HG03039 (cell line): Measurements from ENCODE around the gene PBX1.

ENCODE experiments used
- ATAC-seq: cut with Tn5 transposase; IDR thresholded peaks from one replicate; pipeline ENCODE4 v1.9.1; 2021; ENCODE audit warnings: mild to moderate bottlenecking, moderate library complexity; ENCODE audit not compliant: unreplicated experiment

The PBX1 gene

DNA sequence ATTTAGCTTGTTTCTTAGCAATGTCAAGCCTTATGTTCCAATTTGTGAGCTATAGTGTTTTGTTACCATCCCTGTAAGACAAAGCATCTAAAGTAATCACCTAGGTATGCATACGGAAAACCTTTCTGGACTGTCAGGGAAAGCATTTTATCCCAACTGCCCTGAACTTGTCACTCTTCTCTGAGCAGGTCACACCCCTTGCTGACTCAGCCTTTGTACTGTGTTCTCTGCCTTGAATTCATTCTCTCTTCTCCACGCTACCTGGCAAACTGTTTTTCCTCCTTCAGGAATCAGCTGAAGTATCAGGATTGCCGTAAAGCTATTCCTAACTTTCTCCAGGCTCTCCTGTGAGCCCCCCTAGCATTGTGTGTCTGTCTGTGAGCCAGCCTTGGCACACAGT is 54.2 kb downstream of the PBX1 start:
- ATAC-seq: no peak

GRCh38 chr1:164614316-164614715 is 55.3 kb downstream of the PBX1 start:
- ATAC-seq: no peak

DNA sequence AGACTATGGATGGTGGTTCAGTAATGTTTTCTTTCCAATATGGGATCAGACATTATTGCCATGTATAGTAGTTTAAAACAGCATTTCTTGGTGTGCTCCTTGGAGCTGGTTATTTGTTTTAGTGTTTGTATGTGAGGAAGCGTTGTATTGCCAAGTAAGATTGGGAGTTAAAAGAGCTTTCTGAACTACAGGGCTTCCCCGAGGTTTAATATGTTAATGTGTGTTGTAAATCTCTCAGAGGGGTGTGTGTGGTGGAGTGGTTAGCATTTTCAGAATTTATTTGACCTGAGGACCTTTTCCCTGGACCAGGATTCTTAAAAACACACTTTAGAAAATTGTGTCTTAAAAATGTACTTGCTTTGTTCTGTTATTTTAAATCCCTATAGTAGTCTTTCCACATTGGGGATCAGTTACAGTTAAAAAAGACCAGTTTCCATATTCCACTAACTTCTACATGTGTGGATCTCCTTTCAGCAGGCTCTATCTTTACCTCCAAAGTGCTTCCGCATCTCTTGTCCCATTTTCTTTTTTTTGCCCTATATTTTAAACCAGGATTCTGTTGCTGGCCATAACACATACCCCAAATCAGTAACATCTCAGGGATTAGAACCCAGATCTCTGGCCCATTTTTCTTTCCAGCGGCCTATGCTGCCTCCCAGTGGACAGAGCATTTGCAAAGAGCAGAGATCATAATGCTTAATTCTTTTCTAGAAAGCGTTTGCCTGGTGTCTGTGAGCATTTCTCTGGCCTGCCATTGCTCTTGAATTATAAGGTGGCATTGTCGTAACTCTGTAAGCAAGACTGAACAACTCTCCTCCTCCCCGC is 58.6 kb downstream of the PBX1 start:
- ATAC-seq: no peak

GRCh38 chr1:164618202-164618564 is 59.2 kb downstream of the PBX1 start:
- ATAC-seq: no peak

GRCh38 chr1:164619006-164619784 is 60.2 kb downstream of the PBX1 start:
- ATAC-seq: no peak

- no peak for ATAC-seq
Observed at GRCh38 chr1:164622068-164622845, 63.3 kb downstream of the PBX1 start.

DNA sequence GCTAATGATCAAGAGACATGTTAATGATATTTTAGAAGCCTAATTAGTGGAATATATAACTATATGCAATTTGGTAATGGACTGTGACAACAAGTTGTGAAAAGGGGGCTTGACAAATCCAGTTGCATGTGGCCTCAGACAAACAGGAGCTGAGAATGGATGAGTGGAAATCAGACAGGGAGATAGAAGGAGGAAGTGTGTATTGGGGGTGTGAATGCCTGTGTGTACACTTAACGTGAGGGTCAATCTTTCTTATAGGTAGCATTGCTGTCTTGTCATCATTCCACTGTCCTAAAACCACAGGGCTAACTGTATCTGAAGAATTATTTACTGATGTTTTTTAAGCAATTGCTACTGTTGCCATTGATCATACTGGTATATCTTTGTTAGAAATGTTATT is 64.8 kb downstream of the PBX1 start:
- ATAC-seq: no peak

DNA sequence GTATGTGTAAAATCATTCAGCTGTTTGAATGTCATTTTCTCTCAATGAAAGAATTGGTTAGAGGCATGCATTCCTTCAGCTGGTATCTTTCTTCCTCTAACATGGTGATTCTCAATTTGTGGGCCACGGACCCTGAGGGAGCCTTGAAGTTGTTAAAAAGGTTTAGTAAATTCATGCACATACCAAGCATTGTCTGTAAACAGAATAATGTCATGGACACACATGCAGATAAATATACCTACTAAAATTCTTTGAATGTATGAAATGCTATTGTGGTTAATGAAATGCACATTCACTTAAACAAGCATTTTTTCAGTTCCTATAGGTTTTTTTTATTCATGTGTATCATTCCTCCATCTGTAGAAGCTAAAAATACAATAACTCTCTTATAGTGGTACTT is 65.4 kb downstream of the PBX1 start:
- no peak for ATAC-seq

DNA sequence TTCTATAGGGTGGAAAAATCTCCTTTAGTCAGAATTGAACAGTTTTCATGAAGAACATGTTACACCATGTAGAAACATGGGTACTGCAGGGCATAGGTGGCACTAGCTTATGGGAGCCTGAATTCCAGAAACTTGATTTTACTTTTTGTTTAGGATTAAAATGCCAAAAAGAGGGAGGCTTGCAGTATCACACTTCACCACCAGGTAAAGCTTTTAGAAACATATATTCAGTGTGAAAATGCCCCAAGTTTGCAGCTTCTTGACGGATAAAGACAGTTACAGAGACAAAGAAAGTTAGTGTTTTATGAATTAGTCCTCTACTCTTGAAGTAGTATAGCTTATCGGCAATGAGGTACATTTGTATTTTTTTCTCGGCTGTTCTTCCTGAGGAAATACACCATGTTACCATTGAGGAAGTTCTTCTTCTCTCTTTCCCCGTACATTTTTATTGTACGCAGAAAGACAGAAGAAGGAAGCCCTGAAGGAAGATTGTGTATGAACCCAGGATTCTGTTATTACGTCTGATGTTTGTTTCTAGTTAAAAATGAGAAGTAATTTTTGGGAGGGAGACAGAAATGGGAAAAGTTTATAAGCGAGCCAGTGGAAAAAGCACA is 66.1 kb downstream of the PBX1 start:
- no peak for ATAC-seq

GRCh38 chr1:164628772-164629171 is 69.8 kb downstream of the PBX1 start:
- no peak for ATAC-seq

DNA sequence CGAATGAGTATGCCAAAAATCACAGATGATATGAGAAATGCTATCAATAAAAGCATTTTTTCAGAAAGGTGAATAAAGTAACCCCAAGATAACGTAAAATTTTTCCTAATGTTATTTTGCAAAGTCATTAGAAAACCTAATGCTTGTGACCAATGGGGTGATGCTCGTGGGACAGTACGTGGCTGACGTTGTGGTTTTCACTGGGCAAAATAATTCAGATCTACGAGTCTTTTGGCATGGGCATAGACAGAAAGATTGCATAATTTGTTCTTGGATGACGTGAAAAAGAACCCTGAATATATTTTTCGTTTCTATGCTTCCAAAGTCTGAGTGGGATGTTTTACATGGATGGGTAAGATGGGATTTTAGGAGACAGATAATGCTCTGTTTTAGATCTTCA is 71.0 kb downstream of the PBX1 start:
- ATAC-seq: no peak

DNA sequence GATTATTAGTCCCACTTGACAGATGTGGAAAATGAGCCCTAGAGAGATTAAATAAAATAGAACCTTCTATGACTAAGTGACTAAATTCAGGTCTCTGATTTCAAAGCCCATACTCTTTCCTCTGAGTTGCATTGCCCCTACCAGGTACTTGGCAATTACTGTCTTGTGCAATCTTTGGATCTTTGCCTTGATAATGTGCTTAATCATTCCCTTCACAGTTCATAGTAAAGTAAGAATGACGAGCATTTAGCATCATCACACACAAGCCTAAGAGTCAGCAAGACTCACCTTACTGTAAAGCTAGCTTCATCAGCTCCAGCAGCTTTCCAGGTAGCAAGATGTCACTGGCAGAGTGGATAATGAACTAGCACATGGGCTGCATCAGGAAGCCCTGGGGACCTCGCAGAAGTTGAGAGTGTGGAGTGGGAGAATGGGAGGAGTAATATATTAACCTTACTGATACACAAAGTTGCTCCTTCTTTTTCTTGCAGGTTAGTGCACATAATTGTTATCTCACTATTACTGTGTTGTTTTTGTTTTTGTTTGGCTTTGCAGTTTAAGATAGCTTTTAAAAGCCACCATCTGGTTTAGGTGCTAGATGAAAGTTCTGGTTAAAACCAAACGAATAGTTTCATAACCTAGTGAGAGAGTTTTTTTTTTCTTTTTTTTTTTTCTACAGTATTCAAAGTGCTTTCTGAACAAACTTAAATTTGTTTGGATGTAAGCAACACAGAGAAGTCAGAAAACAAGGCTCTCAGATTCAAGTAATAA is 71.8 kb downstream of the PBX1 start:
- ATAC-seq: no peak

- ATAC-seq: no peak
Observed at GRCh38 chr1:164631751-164632150, 72.8 kb downstream of the PBX1 start.

DNA sequence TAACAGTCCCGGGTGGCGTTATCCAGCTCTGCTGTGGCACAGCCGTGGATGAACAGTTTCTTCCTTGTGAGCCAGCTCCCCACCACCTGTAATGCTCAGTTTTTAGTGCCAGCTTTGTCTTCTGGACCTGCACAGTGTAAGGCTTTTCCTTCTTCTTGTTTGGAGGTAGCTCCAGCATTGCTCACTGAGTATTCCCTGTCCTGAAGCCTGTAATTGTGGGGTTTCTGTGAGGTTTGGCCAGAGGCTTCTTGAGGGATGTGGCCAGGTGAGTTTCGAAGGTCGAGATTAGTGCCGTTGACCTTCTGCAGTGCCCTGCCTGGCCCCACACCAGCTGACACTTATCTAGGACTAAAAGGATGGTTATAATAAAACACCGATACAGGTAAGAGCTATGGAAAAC is 75.0 kb downstream of the PBX1 start:
- ATAC-seq: no peak

DNA sequence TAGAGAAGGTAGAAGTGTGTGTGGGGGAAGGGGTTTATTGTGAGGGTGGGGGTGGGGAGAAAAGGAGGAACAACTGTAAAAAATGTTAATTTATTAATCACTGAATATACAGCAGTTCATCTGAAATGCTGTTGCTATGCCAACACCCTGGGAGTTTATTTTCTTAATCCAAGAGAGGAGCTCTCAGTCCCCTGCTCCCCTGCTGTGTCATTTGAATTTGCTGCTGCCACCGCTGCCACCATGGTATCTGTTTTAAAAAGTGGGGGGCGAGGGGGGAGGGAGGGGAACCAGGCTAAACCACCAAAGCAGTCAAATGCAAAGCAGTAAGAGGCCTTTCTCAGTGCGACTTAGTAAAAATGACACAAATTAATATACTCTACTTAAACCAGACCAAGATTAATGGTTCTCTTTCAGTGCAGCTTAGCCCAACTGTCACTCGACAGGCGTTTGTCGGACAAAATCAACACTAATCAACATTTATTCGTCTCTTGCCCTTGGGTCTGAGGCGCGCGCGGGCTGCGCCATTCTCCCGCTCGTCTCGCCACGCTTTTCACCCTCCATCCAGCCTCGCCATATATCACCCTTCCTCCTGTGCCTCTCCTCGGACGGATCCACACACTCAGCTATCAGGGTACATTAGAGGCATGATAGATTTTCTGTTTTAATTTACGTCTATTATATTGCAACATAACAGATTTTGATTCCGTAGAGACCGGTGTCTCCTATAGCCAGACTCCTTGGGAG is 76.2 kb downstream of the PBX1 start:
- no peak for ATAC-seq

GRCh38 chr1:164635803-164636731 is 77.1 kb downstream of the PBX1 start:
- no peak for ATAC-seq

DNA sequence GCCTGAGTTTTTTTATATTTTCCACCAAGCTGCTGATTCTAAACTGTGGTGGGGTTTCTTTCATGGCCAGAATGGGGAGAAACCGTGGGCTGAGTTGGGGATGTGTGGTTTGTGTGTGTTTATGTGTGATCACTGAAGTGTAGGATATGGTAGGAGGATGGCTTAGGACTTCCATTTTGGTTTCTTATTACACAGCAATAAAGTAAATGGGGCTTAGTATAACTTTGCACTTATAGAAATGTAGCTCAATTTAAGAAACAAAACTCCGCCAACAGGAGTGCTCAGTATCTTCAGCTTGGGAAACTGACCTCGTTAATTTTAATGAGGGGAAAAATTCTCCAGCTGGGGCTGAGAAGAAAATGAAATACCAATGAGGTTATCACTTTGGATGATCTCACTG is 77.8 kb downstream of the PBX1 start:
- no peak for ATAC-seq

DNA sequence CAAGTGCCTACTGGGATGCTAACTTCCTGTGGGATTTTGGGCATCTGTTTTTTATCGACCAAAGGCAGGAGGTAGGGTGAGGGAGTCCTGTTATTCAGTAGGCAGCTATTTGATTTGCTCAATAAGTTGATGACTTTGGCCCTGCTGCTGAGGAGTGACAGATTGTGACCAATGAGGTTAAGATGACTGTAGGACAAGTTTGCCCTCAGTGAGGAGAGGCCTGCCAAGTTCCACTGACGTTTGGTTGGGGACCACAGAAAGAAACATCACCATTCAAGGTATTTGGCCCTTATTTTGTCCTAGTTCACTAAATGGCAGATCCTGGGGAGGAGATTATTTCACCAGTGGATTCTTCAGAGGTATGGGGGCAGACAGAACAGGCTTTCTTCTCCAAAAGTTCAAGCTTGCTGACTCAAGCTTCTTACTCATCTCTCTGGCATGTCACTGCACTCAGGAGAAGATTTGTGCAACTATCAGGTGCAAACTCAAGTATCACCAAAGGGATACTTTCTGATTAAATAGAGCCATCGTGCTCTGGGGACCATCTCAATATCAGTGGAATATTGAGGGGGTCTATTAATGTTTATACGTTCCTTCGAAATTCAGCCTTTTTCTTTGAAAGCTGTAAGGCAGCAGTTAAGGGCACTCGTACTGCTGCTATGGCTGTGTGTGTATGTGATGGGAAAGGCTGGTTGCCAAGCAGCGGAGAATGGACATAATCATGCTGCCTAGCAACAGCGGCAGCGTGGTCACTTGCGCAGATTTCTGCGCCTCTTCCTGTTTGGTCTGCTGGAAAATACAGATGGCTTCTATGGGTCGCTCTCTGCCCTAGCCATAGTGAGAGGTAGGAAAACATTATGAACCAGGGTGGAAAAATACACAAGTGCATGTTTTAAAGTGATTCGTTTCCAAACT is 78.7 kb downstream of the PBX1 start:
- no peak for ATAC-seq
